Endothelial cell (in vitro differentiated cells): ENCODE results near the gene AUH. TPM values are rescaled to one million over a fixed set of nuclear protein-coding genes. Genes with fewer than 3 reads are reported as not detected.

ENCODE experiments used
- DNase-seq: peaks from one replicate; pipeline ENCODE4 v3.0.0; 2021; ENCODE audit warnings: low spot score
- H3K27ac Mint-ChIP-seq: one replicate; pipeline ENCODE4 v1.8.0; 2021; ENCODE audit warnings: mixed read lengths, inconsistent platforms; ENCODE audit not compliant: unreplicated experiment
- H3K27me3 Mint-ChIP-seq: one replicate; pipeline ENCODE4 v1.8.0; 2021; ENCODE audit warnings: mild to moderate bottlenecking, moderate library complexity, mixed read lengths, inconsistent platforms; ENCODE audit not compliant: unreplicated experiment
- H3K36me3 Mint-ChIP-seq: one replicate; pipeline ENCODE4 v1.8.0; 2021; ENCODE audit warnings: mild to moderate bottlenecking, low read depth, mixed read lengths, inconsistent platforms; ENCODE audit not compliant: unreplicated experiment
- H3K4me1 Mint-ChIP-seq: one replicate; pipeline ENCODE4 v1.8.0; 2021; ENCODE audit warnings: mild to moderate bottlenecking, mixed read lengths, inconsistent platforms; ENCODE audit not compliant: unreplicated experiment
- H3K4me3 Mint-ChIP-seq: one replicate; pipeline ENCODE4 v1.8.0; 2021; ENCODE audit warnings: mild to moderate bottlenecking, mixed read lengths, inconsistent platforms; ENCODE audit not compliant: unreplicated experiment
- H3K9me3 Mint-ChIP-seq: one replicate; pipeline ENCODE4 v1.8.0; 2021; ENCODE audit warnings: mixed read lengths, inconsistent platforms; ENCODE audit not compliant: unreplicated experiment
- CTCF ChIP-seq: fragments of 200-600 bp; sonication (generic); IDR thresholded peaks from one replicate; pipeline ENCODE4 v1.5.0; 2021; ENCODE audit warnings: antibody characterized with exemption; ENCODE audit not compliant: unreplicated experiment
- total RNA-seq: library from RNA; stranded (reverse); fragmentation: NEBNext Ultra II Directional; extraction: Animal tissue kit (Norgen Biotek cat#: 25700); gene quantifications from one replicate; pipeline ENCODE4 v1.2.1, GENCODE V29; 2021; ENCODE audit not compliant: unreplicated experiment

Gene AUH
- total RNA-seq, 1 donor from 2014 or later = 14.4 TPM

GRCh38 chr9:91190062-91190461, 171.7 kb downstream of the AUH start:
- DNase-seq = no peak
- no peak overlapping the region for H3K4me3 Mint-ChIP-seq
- peaks cover 3% of the 10 kb centered on the region for H3K27me3 Mint-ChIP-seq
- no peak overlapping the region for H3K27ac Mint-ChIP-seq
- no peaks in the 10 kb centered on the region for H3K9me3 Mint-ChIP-seq
- no peak for TF ChIP-seq CTCF
- H3K4me1 Mint-ChIP-seq = peaks cover 14% of the 10 kb centered on the region
- H3K36me3 Mint-ChIP-seq = no peaks in the 10 kb centered on the region

- peaks cover 3% of the 10 kb centered on the region for H3K27me3 Mint-ChIP-seq
- H3K4me3 Mint-ChIP-seq = no peak overlapping the region
- H3K36me3 Mint-ChIP-seq = no peaks in the 10 kb centered on the region
- H3K4me1 Mint-ChIP-seq = peaks cover 10% of the 10 kb centered on the region
- no peak overlapping the region for H3K27ac Mint-ChIP-seq
- no peak for DNase-seq
- no peaks in the 10 kb centered on the region for H3K9me3 Mint-ChIP-seq
- no peak for TF ChIP-seq CTCF
Observed at GRCh38 chr9:91188719-91189590, 172.8 kb downstream of the AUH start.

GRCh38 chr9:91187965-91188344, 173.8 kb downstream of the AUH start:
- Mint-ChIP-seq H3K27me3 (peaks cover 3% of the 10 kb centered on the region), H3K27ac (no peak overlapping the region), H3K4me1 (peaks cover 10% of the 10 kb centered on the region), H3K36me3 (no peaks in the 10 kb centered on the region), H3K4me3 (no peak overlapping the region), H3K9me3 (no peaks in the 10 kb centered on the region)
- no peak for TF ChIP-seq CTCF
- DNase-seq = no peak

GRCh38 chr9:91187311-91187964, 174.3 kb downstream of the AUH start:
- Mint-ChIP-seq H3K27ac (no peak overlapping the region), H3K36me3 (no peaks in the 10 kb centered on the region), H3K9me3 (no peaks in the 10 kb centered on the region)

More at GRCh38 chr9:91187311-91187964, 174.3 kb downstream of the AUH start:
- Mint-ChIP-seq H3K4me3 (no peak overlapping the region), H3K27me3 (peaks cover 3% of the 10 kb centered on the region), H3K4me1 (peaks cover 9% of the 10 kb centered on the region)
- no peak for TF ChIP-seq CTCF
- no peak for DNase-seq
